HG03342 (cell line): ENCODE measurements around the gene CLDN22.
"Not testable (repeated sequence)": the region's sequence is repeated elsewhere in the genome, so short reads cannot be mapped to it uniquely, and the experiment has no call there.

Source experiments
- ATAC-seq: cut with Tn5 transposase; IDR thresholded peaks from one replicate; pipeline ENCODE4 v1.9.1; 2021; ENCODE audit warnings: mild to moderate bottlenecking, moderate library complexity; ENCODE audit not compliant: unreplicated experiment

CLDN22 gene

GRCh38 chr4:183347566-183347965 is 27.5 kb upstream of the CLDN22 start:
- no peak for ATAC-seq

GRCh38 chr4:183347146-183347545 is 27.1 kb upstream of the CLDN22 start:
- ATAC-seq, result no peak

- no peak for ATAC-seq
These were observed 25.2 kb upstream of the CLDN22 start for GRCh38 chr4:183345261-183345660.

GRCh38 chr4:183344523-183345255 is 24.6 kb upstream of the CLDN22 start:
- no peak for ATAC-seq

GRCh38 chr4:183343730-183344129 is 23.7 kb upstream of the CLDN22 start:
- ATAC-seq, result no peak

- ATAC-seq, result no peak
These were observed 22.8 kb upstream of the CLDN22 start for GRCh38 chr4:183342541-183343533.

GRCh38 chr4:183337833-183338232 is 17.8 kb upstream of the CLDN22 start:
- ATAC-seq, result no peak

- no peak for ATAC-seq
These were observed 17.3 kb upstream of the CLDN22 start for GRCh38 chr4:183337349-183337748.

DNA sequence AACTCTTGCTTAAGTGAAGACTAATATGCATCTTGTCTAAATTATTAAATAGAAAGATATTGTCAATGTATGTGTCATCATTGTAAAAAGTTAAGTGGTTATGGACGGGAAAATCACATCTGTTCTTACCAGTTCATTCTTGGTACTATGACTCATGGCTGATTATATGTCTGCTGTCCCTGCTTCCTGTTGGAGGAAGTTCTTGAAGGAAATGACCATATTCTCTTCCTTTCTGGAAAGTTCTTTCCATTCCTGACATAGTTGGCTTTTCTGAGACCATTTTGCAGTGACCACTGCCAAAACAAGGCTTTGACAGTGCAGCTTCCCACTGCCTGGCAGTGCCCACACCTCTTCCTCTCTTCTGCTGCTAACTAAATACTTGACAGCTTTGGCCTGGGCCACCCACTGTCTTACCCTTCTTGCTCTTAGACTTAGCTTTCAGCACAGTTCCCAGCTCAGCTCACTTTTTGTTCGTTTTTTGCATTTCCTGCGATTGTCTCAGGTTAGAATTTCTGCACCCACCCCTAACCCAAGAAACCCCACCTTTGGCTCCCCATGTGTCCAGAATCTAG is 15.4 kb upstream of the CLDN22 start:
- no peak for ATAC-seq

DNA sequence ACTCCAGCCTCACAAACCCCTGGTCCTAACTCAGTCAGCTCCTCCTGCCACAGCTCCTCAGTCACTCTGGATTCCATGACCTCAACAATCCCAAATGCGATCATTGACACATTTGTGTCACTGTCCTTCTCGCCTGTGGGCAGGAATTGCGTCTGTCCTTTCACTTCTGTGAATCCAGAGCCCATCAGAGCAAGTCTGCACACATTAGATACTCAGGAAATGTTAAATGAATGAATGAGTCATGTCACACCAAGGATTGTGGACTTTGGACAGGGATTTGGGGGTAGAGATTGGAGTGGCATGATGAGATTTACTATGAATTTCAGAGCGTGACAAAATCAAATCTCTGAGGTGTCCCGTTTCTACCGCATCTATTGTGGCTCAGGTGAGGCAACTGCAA is 13.9 kb upstream of the CLDN22 start:
- no peak for ATAC-seq

GRCh38 chr4:183333202-183333601 is 13.1 kb upstream of the CLDN22 start:
- ATAC-seq, result no peak

DNA sequence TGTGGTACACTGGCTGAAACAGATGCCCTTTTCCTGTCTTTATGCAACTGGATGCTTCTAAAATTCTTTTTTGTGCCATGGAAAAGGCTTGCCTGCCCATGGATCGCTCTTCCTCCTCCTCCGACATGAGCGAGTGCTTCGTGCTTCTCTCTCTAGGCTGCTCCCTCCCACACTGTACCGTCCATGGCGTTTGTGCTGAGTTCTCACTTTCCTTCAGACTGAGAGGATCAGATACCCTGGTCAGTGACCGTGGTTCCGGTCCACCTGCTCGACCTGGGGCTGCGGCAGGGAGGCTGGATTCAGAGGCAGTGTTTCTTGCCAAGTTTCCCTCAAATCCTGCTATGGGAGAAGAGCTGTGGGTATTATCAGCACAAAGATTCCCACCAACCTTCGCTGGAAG is 12.4 kb upstream of the CLDN22 start:
- no peak for ATAC-seq

- no peak for ATAC-seq
These were observed 10.8 kb upstream of the CLDN22 start for GRCh38 chr4:183330841-183331240.

DNA sequence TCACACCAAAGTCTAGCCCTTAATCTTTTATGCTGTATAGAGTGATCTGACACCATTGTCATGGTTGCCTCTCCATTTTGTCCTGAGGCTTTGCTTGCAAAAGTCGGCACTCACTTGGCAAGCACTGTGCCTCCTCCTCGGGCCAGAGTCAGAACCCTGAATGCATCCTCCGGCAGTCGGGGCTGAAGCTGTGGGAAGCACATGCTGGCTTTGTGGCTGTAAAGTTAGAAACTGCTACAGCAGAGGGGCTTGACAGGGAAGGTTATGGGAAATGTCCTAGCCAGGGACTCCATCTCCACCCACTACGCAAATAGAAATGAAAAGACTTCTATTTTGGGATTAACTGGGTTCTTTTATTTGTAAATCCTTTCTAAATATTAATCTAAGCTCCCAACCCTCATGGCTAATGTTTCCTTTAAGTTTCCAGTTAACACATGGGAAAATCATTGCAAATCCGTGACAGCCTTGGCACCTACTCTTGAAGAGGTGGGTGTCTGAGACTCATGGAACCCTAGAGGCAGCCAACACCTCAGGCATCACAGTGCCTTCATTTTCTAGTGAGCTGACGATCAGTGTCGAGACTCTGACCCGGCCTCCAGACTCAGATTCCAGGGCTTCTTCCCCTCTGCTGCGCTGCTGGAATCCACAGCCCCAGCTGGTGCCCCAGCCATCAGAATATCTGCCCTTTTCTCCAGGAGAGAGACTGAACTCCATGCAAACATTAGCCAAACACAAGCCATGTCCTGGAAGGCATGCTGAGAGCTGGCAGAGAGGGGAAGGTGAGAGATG is 10.1 kb upstream of the CLDN22 start:
- no peak for ATAC-seq

GRCh38 chr4:183329244-183329643 is 9.2 kb upstream of the CLDN22 start:
- no peak for ATAC-seq

GRCh38 chr4:183328832-183329231 is 8.8 kb upstream of the CLDN22 start:
- ATAC-seq, result no peak

GRCh38 chr4:183327827-183328226 is 7.8 kb upstream of the CLDN22 start:
- no peak for ATAC-seq

- no peak for ATAC-seq
These were observed 6.8 kb upstream of the CLDN22 start for GRCh38 chr4:183326853-183327252.

GRCh38 chr4:183326387-183326786 is 6.3 kb upstream of the CLDN22 start:
- not testable (repeated sequence) for ATAC-seq

DNA sequence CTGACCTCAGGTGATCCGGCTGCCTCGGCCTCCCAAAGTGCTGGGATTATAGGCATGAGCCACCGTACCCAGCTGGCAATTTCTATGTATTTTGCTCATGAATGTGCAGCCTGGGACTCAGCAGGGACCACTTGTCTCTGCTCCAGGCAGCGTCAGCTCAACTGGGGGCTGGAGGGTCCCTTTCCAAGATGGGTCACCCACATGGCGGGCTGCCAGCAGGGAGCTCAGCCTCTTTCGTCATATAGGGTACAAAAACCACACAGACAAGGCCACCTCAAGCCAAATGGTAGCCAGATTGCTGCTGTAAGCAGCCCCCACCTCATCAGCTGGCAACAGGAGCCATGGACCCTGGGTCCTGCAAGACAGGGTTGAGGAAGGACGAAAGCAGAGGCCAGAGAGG is 4.5 kb upstream of the CLDN22 start:
- no peak for ATAC-seq

DNA sequence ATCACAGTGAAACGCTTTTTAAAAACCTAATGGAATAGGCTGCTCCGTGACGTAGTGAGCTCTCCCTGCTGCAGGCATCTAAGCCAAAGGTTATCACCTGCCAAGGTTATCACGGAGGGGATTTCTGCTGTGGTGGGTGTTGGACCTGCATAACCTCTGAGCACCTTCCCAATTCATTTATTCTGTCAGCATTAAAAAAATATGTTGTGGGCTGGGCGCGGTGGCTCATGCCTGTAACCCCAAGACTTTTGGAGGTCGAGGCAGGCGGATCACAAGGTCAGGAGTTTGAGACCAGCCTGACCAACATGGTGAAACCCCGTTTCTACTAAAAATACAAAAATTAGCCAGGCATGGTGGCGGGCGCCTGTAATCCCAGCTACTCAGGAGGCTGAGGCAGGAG is 4.0 kb upstream of the CLDN22 start:
- ATAC-seq, result not testable (repeated sequence)
